WTC11 (cell line): Measurements from ENCODE around the gene RBM20.

Experiments used
- CBFB ChIP-seq: sonication (generic); formaldehyde crosslinking; IDR thresholded peaks from 2 replicates; pipeline ENCODE4 v1.8.1; 2022; ENCODE audit warnings: mild to moderate bottlenecking, low read depth, missing genetic modification reagents
- ETV6 ChIP-seq: sonication (generic); formaldehyde crosslinking; IDR thresholded peaks from 2 replicates; pipeline ENCODE4 v1.8.1; 2022; ENCODE audit warnings: mild to moderate bottlenecking, missing genetic modification reagents
- FOXJ3 ChIP-seq: sonication (generic); formaldehyde crosslinking; IDR thresholded peaks from 2 replicates; pipeline ENCODE4 v1.9.0; 2021; ENCODE audit warnings: missing genetic modification reagents, mild to moderate bottlenecking, borderline replicate concordance
- JUN ChIP-seq: sonication (generic); formaldehyde crosslinking; IDR thresholded peaks from 2 replicates; pipeline ENCODE4 v1.8.0; 2023; ENCODE audit warnings: mild to moderate bottlenecking, missing genetic modification reagents
- NR3C1 ChIP-seq: sonication (generic); formaldehyde crosslinking; conservative IDR thresholded peaks from 2 replicates; pipeline ENCODE4 v1.8.1; 2023; ENCODE audit warnings: low read depth, mild to moderate bottlenecking, missing genetic modification reagents
- ZNF317 ChIP-seq: sonication (generic); formaldehyde crosslinking; IDR thresholded peaks from 2 replicates; pipeline ENCODE4 v1.8.1; 2023; ENCODE audit warnings: low read depth, mild to moderate bottlenecking, moderate library complexity, missing genetic modification reagents, borderline replicate concordance
- ZNF423 ChIP-seq: fragments of 250-450 bp; sonication (Bioruptor Pico); IDR thresholded peaks from 2 replicates; pipeline ENCODE4 v2.1.2; 2022; ENCODE audit warnings: mild to moderate bottlenecking, moderate library complexity
- TF ChIP-seq, protein P1 (sequence below): fragments of 200-600 bp; IDR thresholded peaks from 2 replicates; pipeline ENCODE4 v1.8.0; 2022; ENCODE audit warnings: antibody characterized with exemption
- TF ChIP-seq, protein P2 (sequence below): sonication (generic); formaldehyde crosslinking; conservative IDR thresholded peaks from 2 replicates; pipeline ENCODE4 v1.8.1; 2022; ENCODE audit warnings: mild to moderate bottlenecking, missing genetic modification reagents
- TF ChIP-seq, protein P3 (sequence below): sonication (generic); formaldehyde crosslinking; IDR thresholded peaks from 2 replicates; pipeline ENCODE4 v1.8.1; 2023; ENCODE audit warnings: mild to moderate bottlenecking, missing genetic modification reagents
- TF ChIP-seq, protein P4 (sequence below): sonication (generic); formaldehyde crosslinking; IDR thresholded peaks from 2 replicates; pipeline ENCODE4 v1.8.1; 2023; ENCODE audit warnings: mild to moderate bottlenecking, missing genetic modification reagents, borderline replicate concordance
- TF ChIP-seq, protein P5 (sequence below): sonication (generic); formaldehyde crosslinking; IDR thresholded peaks from 2 replicates; pipeline ENCODE4 v1.8.1; 2022; ENCODE audit warnings: missing genetic modification reagents, borderline replicate concordance

DNA sequence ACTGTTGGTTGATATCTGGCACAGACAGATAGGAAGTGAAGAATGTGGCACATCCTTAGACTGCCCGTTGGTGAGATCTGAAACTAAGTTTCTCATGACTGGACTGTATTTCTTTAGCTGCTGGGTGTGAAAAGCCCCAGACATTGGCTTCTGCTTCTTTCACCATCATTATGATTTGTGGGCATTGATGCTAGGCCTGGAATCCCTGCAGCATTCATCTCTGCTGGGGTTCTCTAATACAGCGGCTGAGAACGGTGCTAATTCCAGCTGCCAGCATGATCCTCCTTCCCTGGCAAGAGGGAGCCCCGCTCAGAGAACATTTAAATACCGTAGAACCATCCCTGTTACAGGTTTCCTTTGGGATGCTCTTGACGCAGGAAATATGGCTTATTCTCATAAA lies 26.2 kb downstream of the RBM20 start:
- TF ChIP-seq, protein P1, sequence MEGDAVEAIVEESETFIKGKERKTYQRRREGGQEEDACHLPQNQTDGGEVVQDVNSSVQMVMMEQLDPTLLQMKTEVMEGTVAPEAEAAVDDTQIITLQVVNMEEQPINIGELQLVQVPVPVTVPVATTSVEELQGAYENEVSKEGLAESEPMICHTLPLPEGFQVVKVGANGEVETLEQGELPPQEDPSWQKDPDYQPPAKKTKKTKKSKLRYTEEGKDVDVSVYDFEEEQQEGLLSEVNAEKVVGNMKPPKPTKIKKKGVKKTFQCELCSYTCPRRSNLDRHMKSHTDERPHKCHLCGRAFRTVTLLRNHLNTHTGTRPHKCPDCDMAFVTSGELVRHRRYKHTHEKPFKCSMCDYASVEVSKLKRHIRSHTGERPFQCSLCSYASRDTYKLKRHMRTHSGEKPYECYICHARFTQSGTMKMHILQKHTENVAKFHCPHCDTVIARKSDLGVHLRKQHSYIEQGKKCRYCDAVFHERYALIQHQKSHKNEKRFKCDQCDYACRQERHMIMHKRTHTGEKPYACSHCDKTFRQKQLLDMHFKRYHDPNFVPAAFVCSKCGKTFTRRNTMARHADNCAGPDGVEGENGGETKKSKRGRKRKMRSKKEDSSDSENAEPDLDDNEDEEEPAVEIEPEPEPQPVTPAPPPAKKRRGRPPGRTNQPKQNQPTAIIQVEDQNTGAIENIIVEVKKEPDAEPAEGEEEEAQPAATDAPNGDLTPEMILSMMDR: no peak
- TF ChIP-seq ZNF317 (no peak), ETV6 (no peak), CBFB (CRISPR knock-in tag) (no peak), NR3C1 (no peak), FOXJ3 (CRISPR knock-in tag) (no peak), JUN (CRISPR knock-in tag) (no peak), ZNF423 (CRISPR knock-in tag) (no peak)
- TF ChIP-seq, protein P2, sequence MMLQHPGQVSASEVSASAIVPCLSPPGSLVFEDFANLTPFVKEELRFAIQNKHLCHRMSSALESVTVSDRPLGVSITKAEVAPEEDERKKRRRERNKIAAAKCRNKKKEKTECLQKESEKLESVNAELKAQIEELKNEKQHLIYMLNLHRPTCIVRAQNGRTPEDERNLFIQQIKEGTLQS (CRISPR knock-in tag): no peak
- TF ChIP-seq, protein P3, sequence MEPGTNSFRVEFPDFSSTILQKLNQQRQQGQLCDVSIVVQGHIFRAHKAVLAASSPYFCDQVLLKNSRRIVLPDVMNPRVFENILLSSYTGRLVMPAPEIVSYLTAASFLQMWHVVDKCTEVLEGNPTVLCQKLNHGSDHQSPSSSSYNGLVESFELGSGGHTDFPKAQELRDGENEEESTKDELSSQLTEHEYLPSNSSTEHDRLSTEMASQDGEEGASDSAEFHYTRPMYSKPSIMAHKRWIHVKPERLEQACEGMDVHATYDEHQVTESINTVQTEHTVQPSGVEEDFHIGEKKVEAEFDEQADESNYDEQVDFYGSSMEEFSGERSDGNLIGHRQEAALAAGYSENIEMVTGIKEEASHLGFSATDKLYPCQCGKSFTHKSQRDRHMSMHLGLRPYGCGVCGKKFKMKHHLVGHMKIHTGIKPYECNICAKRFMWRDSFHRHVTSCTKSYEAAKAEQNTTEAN: no peak
- TF ChIP-seq, protein P4, sequence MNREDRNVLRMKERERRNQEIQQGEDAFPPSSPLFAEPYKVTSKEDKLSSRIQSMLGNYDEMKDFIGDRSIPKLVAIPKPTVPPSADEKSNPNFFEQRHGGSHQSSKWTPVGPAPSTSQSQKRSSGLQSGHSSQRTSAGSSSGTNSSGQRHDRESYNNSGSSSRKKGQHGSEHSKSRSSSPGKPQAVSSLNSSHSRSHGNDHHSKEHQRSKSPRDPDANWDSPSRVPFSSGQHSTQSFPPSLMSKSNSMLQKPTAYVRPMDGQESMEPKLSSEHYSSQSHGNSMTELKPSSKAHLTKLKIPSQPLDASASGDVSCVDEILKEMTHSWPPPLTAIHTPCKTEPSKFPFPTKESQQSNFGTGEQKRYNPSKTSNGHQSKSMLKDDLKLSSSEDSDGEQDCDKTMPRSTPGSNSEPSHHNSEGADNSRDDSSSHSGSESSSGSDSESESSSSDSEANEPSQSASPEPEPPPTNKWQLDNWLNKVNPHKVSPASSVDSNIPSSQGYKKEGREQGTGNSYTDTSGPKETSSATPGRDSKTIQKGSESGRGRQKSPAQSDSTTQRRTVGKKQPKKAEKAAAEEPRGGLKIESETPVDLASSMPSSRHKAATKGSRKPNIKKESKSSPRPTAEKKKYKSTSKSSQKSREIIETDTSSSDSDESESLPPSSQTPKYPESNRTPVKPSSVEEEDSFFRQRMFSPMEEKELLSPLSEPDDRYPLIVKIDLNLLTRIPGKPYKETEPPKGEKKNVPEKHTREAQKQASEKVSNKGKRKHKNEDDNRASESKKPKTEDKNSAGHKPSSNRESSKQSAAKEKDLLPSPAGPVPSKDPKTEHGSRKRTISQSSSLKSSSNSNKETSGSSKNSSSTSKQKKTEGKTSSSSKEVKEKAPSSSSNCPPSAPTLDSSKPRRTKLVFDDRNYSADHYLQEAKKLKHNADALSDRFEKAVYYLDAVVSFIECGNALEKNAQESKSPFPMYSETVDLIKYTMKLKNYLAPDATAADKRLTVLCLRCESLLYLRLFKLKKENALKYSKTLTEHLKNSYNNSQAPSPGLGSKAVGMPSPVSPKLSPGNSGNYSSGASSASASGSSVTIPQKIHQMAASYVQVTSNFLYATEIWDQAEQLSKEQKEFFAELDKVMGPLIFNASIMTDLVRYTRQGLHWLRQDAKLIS (CRISPR knock-in tag): no peak
- TF ChIP-seq, protein P5, sequence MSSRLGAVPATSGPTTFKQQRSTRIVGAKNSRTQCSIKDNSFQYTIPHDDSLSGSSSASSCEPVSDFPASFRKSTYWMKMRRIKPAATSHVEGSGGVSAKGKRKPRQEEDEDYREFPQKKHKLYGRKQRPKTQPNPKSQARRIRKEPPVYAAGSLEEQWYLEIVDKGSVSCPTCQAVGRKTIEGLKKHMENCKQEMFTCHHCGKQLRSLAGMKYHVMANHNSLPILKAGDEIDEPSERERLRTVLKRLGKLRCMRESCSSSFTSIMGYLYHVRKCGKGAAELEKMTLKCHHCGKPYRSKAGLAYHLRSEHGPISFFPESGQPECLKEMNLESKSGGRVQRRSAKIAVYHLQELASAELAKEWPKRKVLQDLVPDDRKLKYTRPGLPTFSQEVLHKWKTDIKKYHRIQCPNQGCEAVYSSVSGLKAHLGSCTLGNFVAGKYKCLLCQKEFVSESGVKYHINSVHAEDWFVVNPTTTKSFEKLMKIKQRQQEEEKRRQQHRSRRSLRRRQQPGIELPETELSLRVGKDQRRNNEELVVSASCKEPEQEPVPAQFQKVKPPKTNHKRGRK (CRISPR knock-in tag): no peak
